K562 (cell line): ENCODE results near the gene USP4.
A peak's percentile ranks its signal among the peaks of the same experiment; 100 is the strongest.

Experiments
- BRD9 ChIP-seq: fragments of 450-650 bp; IDR thresholded peaks from 2 replicates; pipeline ENCODE4 v1.6.1; 2018; ENCODE audit warnings: low read depth; ENCODE audit not compliant: partially characterized antibody
- EP300 ChIP-seq: IDR thresholded peaks from 2 replicates; pipeline ENCODE4 v1.6.1; 2012; ENCODE audit warnings: low read length, improper control_type of control experiment
- IRF2 ChIP-seq: sonication (generic); formaldehyde crosslinking; IDR thresholded peaks from 2 replicates; pipeline ENCODE4 v1.8.1; 2022; ENCODE audit warnings: mild to moderate bottlenecking, missing genetic modification reagents
- RFX1 ChIP-seq: fragments of 450-650 bp; IDR thresholded peaks from 2 replicates; pipeline ENCODE4 v1.6.1; 2016; ENCODE audit warnings: mild to moderate bottlenecking, moderate library complexity
- TF ChIP-seq, protein P1 (sequence below), 3 experiments: IDR thresholded peaks in 2 of 3; conservative IDR thresholded peaks in 1 of 3; 2 replicates each; pipeline ENCODE4 v1.5.1; 2011 to 2012; ENCODE audit warnings: low read length in 3 of 3, mild to moderate bottlenecking in 3 of 3, control low read depth in 2 of 3, improper control_type of control experiment in 1 of 3, inconsistent platforms in 1 of 3, low read depth in 1 of 3, mixed read lengths in 1 of 3, moderate library complexity in 1 of 3; ENCODE audit not compliant: insufficient read depth in 2 of 3
- TF ChIP-seq, protein P2 (sequence below): fragments of 250-450 bp; sonication (Bioruptor Pico); IDR thresholded peaks from 2 replicates; pipeline ENCODE4 v1.8.0; 2021; ENCODE audit warnings: borderline replicate concordance, mild to moderate bottlenecking, moderate library complexity; ENCODE audit not compliant: poor library complexity, severe bottlenecking

DNA sequence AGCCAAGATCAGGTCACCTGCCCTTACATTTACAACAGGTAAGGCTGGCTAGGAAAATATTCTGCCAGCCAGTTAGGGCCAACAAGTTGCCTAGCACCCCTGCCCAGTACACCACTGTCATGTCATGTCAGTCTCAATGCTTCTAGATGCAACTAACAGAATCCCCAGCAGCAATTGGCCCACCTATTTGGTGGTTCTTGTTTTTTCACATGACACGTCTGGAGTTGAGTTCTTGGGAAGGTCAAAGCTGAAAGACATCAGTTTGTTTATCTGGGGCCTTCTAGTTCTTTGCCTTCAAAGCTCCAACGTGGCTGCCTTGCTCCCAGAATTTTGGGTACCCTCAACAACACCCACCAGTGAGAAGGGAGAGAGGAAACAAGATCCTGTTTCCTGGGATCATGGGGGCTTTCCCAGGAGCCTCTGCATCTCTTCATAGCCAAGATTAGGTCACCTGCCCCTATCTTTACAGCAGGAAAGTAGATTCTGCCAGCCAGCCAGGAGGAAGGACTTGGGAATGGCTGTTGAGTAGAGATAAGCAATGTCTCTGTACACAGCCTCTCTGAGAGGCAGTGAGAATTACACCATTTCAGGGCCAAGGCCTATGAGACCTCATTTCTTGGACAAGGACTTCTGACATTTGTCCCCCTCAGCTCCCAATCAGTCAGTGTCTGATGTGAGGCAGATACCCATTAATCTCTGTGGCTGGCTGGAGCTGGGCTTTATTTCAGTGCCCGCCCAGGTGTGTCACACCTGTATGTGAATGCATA, 9.7 kb upstream of the USP4 start:
- TF ChIP-seq RFX1 (no peak), IRF2 (CRISPR knock-in tag) (no peak), BRD9 (no peak), EP300 (peak; percentile 92)
- TF ChIP-seq, protein P1, sequence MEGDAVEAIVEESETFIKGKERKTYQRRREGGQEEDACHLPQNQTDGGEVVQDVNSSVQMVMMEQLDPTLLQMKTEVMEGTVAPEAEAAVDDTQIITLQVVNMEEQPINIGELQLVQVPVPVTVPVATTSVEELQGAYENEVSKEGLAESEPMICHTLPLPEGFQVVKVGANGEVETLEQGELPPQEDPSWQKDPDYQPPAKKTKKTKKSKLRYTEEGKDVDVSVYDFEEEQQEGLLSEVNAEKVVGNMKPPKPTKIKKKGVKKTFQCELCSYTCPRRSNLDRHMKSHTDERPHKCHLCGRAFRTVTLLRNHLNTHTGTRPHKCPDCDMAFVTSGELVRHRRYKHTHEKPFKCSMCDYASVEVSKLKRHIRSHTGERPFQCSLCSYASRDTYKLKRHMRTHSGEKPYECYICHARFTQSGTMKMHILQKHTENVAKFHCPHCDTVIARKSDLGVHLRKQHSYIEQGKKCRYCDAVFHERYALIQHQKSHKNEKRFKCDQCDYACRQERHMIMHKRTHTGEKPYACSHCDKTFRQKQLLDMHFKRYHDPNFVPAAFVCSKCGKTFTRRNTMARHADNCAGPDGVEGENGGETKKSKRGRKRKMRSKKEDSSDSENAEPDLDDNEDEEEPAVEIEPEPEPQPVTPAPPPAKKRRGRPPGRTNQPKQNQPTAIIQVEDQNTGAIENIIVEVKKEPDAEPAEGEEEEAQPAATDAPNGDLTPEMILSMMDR (IDR thresholded peaks at IDR 0.05 in 2 of 3, conservative IDR thresholded peaks at IDR 0.05 in 1 of 3; ENCODE audit: insufficient read depth in 2 of 3, low read depth in 1 of 3, low read length in 3 of 3), result no peak
- TF ChIP-seq, protein P2, sequence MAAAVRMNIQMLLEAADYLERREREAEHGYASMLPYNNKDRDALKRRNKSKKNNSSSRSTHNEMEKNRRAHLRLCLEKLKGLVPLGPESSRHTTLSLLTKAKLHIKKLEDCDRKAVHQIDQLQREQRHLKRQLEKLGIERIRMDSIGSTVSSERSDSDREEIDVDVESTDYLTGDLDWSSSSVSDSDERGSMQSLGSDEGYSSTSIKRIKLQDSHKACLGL, result no peak
